ENCODE measurements around the gene ZNF580.
A peak's percentile ranks its signal among the peaks of the same experiment; 100 is the strongest.

Gene ZNF580

DNA sequence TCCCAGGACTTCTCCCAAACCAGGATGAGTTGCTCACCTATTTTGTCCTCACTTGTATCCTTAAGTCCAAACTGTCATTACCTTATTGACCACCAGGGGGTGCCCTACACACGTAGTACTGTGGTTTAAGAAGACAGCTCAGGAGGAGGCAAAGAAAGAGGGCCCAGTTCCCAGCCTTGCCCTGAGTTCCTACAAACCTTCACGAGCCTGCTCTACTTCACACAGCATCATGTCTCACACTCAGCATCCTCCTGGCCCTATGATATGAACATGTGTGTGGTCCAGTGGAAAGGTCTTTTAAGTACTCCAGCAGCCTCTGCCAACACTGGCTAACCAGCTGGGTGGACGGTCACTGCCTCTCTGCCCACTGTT, 8.4 kb upstream of the ZNF580 start:
- Histone ChIP-seq H3K27me3 (no peaks in the 10 kb centered on the region), H3K4me3 (ENCODE audit: low read depth in 1 of 2, low read length in 1 of 2) (no peak overlapping the region), H3K36me3 (no peaks in the 10 kb centered on the region), H3K27ac (peak overlapping the region; percentile 49), H3K4me1 (ENCODE audit: control insufficient read depth in 1 of 2, insufficient read depth in 1 of 2, low read depth in 1 of 2, low read length in 1 of 2) (peaks cover 36 to 45% of the 10 kb centered on the region in 2 experiments), H3K9me3 (no peaks in the 10 kb centered on the region)
- TF ChIP-seq, protein P1, sequence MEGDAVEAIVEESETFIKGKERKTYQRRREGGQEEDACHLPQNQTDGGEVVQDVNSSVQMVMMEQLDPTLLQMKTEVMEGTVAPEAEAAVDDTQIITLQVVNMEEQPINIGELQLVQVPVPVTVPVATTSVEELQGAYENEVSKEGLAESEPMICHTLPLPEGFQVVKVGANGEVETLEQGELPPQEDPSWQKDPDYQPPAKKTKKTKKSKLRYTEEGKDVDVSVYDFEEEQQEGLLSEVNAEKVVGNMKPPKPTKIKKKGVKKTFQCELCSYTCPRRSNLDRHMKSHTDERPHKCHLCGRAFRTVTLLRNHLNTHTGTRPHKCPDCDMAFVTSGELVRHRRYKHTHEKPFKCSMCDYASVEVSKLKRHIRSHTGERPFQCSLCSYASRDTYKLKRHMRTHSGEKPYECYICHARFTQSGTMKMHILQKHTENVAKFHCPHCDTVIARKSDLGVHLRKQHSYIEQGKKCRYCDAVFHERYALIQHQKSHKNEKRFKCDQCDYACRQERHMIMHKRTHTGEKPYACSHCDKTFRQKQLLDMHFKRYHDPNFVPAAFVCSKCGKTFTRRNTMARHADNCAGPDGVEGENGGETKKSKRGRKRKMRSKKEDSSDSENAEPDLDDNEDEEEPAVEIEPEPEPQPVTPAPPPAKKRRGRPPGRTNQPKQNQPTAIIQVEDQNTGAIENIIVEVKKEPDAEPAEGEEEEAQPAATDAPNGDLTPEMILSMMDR (IDR thresholded peaks at IDR 0.05): peak; percentile 88

DNA sequence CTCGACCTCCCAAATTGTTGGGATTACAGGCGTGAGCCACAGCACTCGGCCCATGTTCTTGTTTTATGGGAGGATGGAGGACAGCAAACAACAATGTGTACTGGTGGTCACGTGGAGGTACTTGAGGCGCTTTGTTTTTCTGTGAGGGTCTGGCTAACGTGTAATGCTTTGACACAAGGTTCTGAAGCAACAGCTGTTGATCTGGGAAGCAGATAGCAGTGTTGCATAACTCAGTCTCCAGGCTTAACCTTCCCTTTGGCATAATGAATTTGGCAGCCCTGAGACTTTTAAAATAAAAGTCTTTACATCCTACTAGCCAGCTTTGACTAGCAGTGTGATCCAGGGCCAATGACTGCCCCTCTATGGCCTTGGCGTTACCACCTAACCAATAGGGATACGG, 6.9 kb upstream of the ZNF580 start:
- peaks cover 36 to 45% of the 10 kb centered on the region in 2 experiments for H3K4me1 ChIP-seq (ENCODE audit: control insufficient read depth in 1 of 2, insufficient read depth in 1 of 2, low read depth in 1 of 2, low read length in 1 of 2)
- peaks cover 7% of the 10 kb centered on the region for H3K36me3 ChIP-seq
- peak overlapping the region; percentile 93 for H3K27ac ChIP-seq
- no peaks in the 10 kb centered on the region for H3K27me3 ChIP-seq
- no peaks in the 10 kb centered on the region for H3K9me3 ChIP-seq
- TF ChIP-seq, protein P1 (IDR thresholded peaks at IDR 0.05): no peak
- peak overlapping the region in 1 of 2 experiments; percentile 82 for H3K4me3 ChIP-seq (ENCODE audit: low read depth in 1 of 2, low read length in 1 of 2)

GRCh38 chr19:55635334-55635717, 5.5 kb upstream of the ZNF580 start:
- peak overlapping the region; percentile 93 for H3K27ac ChIP-seq
- TF ChIP-seq, protein P1 (IDR thresholded peaks at IDR 0.05): no peak
- H3K4me3 ChIP-seq (ENCODE audit: low read depth in 1 of 2, low read length in 1 of 2): peak overlapping the region; percentile 74 to 82
- peaks cover 9% of the 10 kb centered on the region for H3K27me3 ChIP-seq
- no peaks in the 10 kb centered on the region for H3K9me3 ChIP-seq
- H3K4me1 ChIP-seq (ENCODE audit: control insufficient read depth in 1 of 2, insufficient read depth in 1 of 2, low read depth in 1 of 2, low read length in 1 of 2): peaks cover 42 to 51% of the 10 kb centered on the region in 2 experiments
- peaks cover 7% of the 10 kb centered on the region for H3K36me3 ChIP-seq

- Histone ChIP-seq H3K9me3 (no peaks in the 10 kb centered on the region), H3K27me3 (peaks cover 15% of the 10 kb centered on the region), H3K27ac (peak overlapping the region; percentile 93), H3K4me1 (ENCODE audit: control insufficient read depth in 1 of 2, insufficient read depth in 1 of 2, low read depth in 1 of 2, low read length in 1 of 2) (peaks cover 46 to 57% of the 10 kb centered on the region in 2 experiments), H3K36me3 (peaks cover 7% of the 10 kb centered on the region), H3K4me3 (ENCODE audit: low read depth in 1 of 2, low read length in 1 of 2) (peak overlapping the region; percentile 74 to 82)
- TF ChIP-seq, protein P1 (IDR thresholded peaks at IDR 0.05): no peak
Observed at GRCh38 chr19:55635856-55636440, 4.9 kb upstream of the ZNF580 start.

- no peak overlapping the region for H3K4me3 ChIP-seq (ENCODE audit: low read depth in 1 of 2, low read length in 1 of 2)
Observed at GRCh38 chr19:55636723-55637122, 4.1 kb upstream of the ZNF580 start.

More at GRCh38 chr19:55636723-55637122, 4.1 kb upstream of the ZNF580 start:
- no peak overlapping the region for H3K27ac ChIP-seq
- no peaks in the 10 kb centered on the region for H3K9me3 ChIP-seq
- peaks cover 21% of the 10 kb centered on the region for H3K27me3 ChIP-seq
- peaks cover 48 to 62% of the 10 kb centered on the region in 2 experiments for H3K4me1 ChIP-seq (ENCODE audit: control insufficient read depth in 1 of 2, insufficient read depth in 1 of 2, low read depth in 1 of 2, low read length in 1 of 2)
- H3K36me3 ChIP-seq: peaks cover 7% of the 10 kb centered on the region
- TF ChIP-seq, protein P1 (IDR thresholded peaks at IDR 0.05): no peak

Measured in neutrophil (primary cell).